Activated T-helper 17 cell treated with anti-CD3 and anti-CD28 coated beads, Interleukin-2, amount 50 U/mL, for 72 hours (primary cell): ENCODE data around the gene RPL18. TPM values are rescaled to one million over a fixed set of nuclear protein-coding genes. Genes with fewer than 3 reads are reported as not detected.
"Not testable (repeated sequence)": the region's sequence is repeated elsewhere in the genome, so short reads cannot be mapped to it uniquely, and the experiment has no call there.

Experiments used
- ATAC-seq: fragments of 150-1000 bp; cut with Tn5 transposase; replicated peaks from 2 replicates; pipeline ENCODE4 v1.10.0; 2021; ENCODE audit warnings: mild to moderate bottlenecking, moderate library complexity
- H3K27ac Mint-ChIP-seq: one replicate; pipeline ENCODE4 v1.8.0; 2022; ENCODE audit warnings: mixed read lengths
- H3K27me3 Mint-ChIP-seq: one replicate; pipeline ENCODE4 v1.8.0; 2022; ENCODE audit warnings: mixed read lengths
- H3K36me3 Mint-ChIP-seq: one replicate; pipeline ENCODE4 v1.8.0; 2022; ENCODE audit warnings: low read depth, mild to moderate bottlenecking, mixed read lengths
- H3K4me1 Mint-ChIP-seq: one replicate; pipeline ENCODE4 v1.8.0; 2022; ENCODE audit warnings: mixed read lengths
- H3K4me3 Mint-ChIP-seq: one replicate; pipeline ENCODE4 v1.8.0; 2022; ENCODE audit warnings: mild to moderate bottlenecking, mixed read lengths
- H3K9me3 Mint-ChIP-seq: one replicate; pipeline ENCODE4 v1.8.0; 2022; ENCODE audit warnings: mixed read lengths
- total RNA-seq, 2 donors: library from RNA; stranded (reverse); gene quantifications; one replicate each; pipeline ENCODE4 v1.2.3, GENCODE V29; 2022

RPL18 gene
- total RNA-seq, 2 donors from 2014 or later = 1,785 to 2,369 TPM

DNA sequence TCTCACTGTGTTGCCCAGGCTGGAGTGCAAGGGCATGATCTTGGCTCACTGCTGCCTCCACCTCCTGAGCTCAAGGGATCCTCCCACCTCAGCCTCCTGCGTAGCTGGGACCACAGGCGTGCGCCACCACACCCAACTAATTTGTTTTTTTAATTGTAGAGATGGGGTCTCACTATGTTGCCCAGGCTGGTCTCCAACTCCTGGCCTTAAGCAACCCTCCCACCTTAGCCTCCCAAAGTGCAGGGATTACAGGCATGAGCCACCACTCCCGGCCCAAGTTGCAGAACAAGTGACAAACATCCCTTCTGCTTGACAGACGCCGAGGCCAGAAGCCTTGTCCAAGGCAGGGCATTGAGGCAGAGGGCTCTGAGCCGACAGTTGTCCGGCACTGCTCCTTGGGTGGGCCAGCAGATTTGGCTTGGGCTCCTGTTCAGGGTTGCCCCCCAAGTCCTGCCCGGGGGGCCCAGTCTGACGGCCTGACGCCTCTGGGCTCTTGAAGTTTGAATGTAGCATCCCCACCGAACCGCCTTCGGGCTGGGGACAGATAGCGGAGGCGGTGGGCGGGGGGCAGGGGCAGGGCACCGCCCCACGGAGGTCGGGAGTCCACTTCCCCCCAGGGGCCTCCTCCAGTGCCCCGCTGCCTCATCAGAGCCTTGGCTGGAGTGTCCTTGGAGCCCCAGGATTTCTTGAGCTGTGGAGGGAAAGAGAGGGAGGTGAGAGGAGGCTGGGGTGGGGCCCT, 18.1 kb downstream of the RPL18 start:
- no peaks in the 10 kb centered on the region for H3K4me1 Mint-ChIP-seq
- H3K4me3 Mint-ChIP-seq = no peak overlapping the region
- no peaks in the 10 kb centered on the region for H3K9me3 Mint-ChIP-seq
- H3K27me3 Mint-ChIP-seq = no peaks in the 10 kb centered on the region
- H3K36me3 Mint-ChIP-seq = peaks cover 12% of the 10 kb centered on the region
- H3K27ac Mint-ChIP-seq = no peak overlapping the region
- no peak for ATAC-seq

DNA sequence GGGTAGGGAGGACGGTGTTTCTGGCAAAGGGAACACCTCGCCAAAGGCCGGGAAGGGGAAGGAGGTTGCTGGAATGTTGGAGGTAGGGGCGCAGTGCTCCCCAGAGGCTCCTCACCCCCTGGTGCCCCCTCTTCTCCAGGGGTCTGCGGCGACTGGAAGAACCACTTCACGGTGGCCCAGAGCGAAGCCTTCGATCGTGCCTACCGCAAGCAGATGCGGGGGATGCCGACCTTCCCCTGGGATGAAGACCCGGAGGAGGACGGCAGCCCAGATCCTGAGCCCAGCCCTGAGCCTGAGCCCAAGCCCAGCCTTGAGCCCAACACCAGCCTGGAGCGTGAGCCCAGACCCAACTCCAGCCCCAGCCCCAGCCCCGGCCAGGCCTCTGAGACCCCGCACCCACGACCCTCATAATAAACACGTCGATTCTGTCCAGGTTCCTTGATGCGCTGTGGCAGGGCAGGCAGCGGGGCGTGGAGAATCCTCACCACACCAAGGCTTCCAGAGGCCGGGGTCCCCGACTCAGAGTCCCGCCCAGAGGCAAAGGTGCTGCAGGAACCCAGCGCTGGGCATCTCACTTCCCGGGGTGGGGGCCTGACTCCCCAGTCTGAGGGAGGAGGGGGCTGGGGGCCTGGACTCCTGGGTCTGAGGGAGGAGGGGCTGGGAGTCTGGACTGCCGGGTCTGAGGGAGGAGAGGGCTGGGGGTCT, 19.8 kb downstream of the RPL18 start:
- no peak overlapping the region for H3K27ac Mint-ChIP-seq

DNA sequence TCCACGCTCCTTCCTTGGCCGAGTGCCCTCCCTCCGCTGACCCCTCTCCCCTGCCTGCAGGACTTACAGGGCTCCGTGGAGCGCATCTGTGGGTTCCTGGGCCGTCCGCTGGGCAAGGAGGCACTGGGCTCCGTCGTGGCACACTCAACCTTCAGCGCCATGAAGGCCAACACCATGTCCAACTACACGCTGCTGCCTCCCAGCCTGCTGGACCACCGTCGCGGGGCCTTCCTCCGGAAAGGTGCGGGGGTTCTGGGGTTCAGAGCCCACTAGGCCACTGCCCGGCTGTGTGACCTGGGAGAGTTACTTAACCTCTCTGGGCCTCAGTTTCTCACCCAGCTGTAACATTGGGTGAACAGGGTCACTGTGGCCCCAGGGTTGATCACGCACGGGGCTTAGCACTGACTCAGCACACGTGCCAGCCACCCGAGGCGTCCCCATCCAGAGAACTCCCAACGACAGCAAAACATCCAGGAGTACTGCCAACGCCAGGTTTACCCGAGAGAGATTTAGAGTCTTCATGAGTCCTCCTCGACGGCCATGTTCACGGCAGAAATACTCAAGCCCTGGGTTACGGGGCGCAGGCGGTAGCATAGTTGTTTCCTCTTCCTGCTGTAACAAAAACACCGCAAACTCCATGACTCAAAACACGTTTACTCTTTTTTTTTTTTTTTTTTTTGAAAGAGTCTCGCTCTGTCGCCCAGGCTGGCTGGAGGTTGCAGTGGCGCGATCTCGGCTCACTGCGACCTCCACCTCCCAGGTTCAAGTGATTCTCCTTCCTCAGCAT, 22.1 kb downstream of the RPL18 start:
- peak; percentile 92 for ATAC-seq
- H3K4me1 Mint-ChIP-seq = peaks cover 6% of the 10 kb centered on the region
- H3K27me3 Mint-ChIP-seq = no peaks in the 10 kb centered on the region
- H3K9me3 Mint-ChIP-seq = no peaks in the 10 kb centered on the region
- peaks cover 24% of the 10 kb centered on the region for H3K36me3 Mint-ChIP-seq
- H3K27ac Mint-ChIP-seq = peak overlapping the region; percentile 80
- peak overlapping the region; percentile 81 for H3K4me3 Mint-ChIP-seq

More for the DNA sequence above, 19.8 kb downstream of the RPL18 start:
- Mint-ChIP-seq H3K9me3 (no peaks in the 10 kb centered on the region), H3K4me1 (peaks cover 5% of the 10 kb centered on the region), H3K36me3 (peaks cover 24% of the 10 kb centered on the region), H3K27me3 (no peaks in the 10 kb centered on the region), H3K4me3 (no peak overlapping the region)
- ATAC-seq = no peak

DNA sequence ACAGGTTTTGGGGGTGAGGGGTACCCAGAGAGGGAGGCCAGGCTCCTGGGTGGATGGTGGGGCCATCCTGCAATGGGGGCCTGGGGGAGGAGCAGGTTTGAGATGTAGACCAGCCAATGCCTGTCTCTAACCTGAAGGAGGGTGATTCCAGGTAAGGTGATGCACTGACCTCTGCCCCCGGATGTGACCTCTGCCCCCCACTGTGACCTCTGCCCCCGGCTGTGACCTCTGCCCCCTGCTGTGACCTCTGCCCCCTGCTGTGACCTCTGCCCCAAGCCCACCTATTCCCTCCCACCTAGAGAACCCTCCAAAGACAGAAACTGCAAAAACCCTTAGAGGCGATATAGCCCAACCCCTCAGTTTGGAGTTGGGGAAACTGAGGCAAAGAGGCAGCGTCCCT, 22.7 kb downstream of the RPL18 start:
- Mint-ChIP-seq H3K27ac (peak overlapping the region; percentile 80), H3K4me1 (peaks cover 10% of the 10 kb centered on the region), H3K4me3 (peak overlapping the region; percentile 81), H3K27me3 (no peaks in the 10 kb centered on the region), H3K36me3 (peaks cover 24% of the 10 kb centered on the region), H3K9me3 (no peaks in the 10 kb centered on the region)
- no peak for ATAC-seq

DNA sequence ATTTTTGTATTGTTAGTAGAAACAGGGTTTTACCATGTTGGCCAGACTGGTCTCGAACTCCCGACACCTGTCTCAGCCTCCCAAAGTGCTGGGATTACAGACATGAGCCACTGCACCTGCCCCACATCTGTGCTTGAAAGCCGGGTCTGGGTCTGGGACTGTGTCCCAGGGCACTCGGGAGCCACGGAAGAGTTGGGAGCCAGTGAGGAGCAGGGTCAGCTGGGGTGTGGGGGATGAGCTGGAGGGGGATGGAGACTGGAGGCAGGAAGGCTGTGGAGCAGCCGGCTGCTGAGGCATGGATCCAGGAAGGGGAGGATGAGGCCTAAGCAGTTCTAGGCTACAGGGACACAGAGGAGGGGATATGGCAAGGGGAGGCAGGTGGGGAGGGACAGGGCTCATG, 23.1 kb downstream of the RPL18 start:
- no peaks in the 10 kb centered on the region for H3K27me3 Mint-ChIP-seq
- ATAC-seq = no peak
- peaks cover 24% of the 10 kb centered on the region for H3K36me3 Mint-ChIP-seq
- H3K27ac Mint-ChIP-seq = peak overlapping the region; percentile 80
- H3K9me3 Mint-ChIP-seq = no peaks in the 10 kb centered on the region
- peaks cover 10% of the 10 kb centered on the region for H3K4me1 Mint-ChIP-seq
- peak overlapping the region; percentile 81 for H3K4me3 Mint-ChIP-seq

DNA sequence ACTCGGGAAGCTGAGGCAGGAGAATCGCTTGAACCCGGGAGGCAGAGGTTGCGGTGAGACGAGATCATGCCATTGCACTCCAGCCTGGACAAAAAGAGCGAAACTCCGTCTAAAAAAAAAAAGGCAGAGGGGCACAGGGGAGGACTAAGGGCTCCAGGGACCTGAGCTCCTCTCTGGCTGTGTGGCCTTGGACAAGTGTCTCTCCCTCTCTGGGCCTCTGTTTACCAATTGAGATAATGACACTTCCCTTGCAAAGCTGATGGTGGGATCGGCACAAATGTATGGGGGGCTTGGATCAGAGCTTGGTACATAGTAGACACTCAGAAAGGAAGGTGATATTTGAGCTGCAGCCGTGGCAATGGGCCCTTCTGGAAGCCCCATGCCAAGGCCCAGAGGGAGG, 23.8 kb downstream of the RPL18 start:
- no peaks in the 10 kb centered on the region for H3K27me3 Mint-ChIP-seq
- H3K9me3 Mint-ChIP-seq = no peaks in the 10 kb centered on the region
- no peak for ATAC-seq
- H3K4me1 Mint-ChIP-seq = peaks cover 10% of the 10 kb centered on the region
- peaks cover 24% of the 10 kb centered on the region for H3K36me3 Mint-ChIP-seq
- peak overlapping the region; percentile 72 for H3K27ac Mint-ChIP-seq
- H3K4me3 Mint-ChIP-seq = peak overlapping the region; percentile 81

DNA sequence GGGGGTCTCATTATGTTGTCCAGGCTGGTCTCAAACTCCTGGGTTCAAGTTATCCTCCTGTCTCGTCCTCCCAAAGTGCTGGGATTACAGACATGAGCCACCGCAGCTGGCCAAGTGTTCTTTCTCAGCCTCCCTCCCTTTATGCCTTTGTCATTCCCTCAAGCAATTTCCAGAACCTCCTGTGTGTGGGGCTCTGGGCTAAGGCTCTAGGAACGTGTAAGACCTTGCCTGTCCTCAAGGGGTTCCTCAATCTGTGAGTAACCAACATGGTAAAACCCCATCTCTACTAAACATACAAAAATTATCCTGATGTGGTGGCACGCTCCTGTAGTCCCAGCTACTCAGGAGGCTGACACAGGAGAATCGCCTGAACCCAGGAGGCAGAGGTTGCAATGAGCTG, 28.0 kb downstream of the RPL18 start:
- Mint-ChIP-seq H3K36me3 (peaks cover 38% of the 10 kb centered on the region), H3K27me3 (no peaks in the 10 kb centered on the region), H3K4me1 (peaks cover 20% of the 10 kb centered on the region), H3K4me3 (no peak overlapping the region), H3K27ac (no peak overlapping the region), H3K9me3 (no peaks in the 10 kb centered on the region)
- no peak for ATAC-seq

DNA sequence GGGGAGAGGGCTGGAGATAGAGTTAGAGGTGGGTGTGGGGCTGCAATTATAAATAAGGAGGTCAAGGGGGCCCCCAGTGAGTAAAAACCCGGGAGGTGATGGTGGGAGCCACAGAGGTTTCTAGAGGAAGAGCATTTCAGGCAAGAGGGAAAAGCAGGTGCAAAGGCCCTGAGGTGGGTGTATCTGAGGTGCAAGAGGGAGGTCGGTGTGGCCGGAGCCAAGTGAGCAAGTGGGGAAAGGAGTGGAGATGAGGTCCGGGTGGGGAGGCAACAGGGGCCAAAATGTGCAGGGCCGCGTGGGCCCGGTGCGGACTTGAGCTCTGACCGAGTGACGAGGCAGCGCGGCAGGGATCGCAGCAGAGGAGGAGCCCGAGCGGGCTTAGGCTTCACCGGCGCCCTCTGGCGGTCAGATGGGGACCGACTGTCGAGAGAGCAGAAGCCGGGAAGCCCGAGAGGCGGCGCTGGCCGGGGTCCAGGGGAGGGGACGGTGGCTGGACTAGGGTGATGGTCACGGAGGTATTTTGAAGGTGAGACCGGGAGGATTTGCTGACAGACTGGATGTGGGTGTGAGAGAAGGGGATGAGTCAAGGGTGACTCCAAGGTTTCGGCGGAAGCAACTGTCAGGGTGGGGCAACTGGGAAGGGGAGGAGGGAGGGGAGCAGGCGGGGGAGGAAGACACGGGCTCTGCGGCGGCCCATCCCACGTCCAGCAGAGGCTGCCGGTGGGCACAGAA, 30.1 kb downstream of the RPL18 start:
- H3K4me1 Mint-ChIP-seq = peaks cover 20% of the 10 kb centered on the region

DNA sequence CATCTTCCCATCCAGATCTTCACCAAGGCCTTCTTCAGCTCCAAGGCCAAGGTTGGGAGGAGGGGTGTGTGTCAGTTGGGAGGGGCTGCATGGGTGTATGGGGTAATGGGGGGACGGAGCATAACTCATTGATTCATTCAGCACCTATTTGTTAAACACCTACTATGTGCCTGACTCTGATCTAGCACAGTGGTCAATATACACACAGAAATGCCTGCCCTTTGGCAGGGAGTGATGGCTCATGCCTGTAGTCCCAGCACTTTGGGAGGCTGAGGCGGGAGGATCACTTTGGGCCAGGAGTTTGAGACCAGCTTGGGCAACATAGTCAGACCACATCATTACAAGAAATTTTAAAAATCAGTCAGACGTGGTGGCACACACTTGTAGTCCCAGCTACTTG, 31.6 kb downstream of the RPL18 start:
- Mint-ChIP-seq H3K4me3 (no peak overlapping the region), H3K9me3 (no peaks in the 10 kb centered on the region), H3K36me3 (peaks cover 33% of the 10 kb centered on the region), H3K4me1 (peaks cover 20% of the 10 kb centered on the region), H3K27ac (no peak overlapping the region), H3K27me3 (no peaks in the 10 kb centered on the region)
- no peak for ATAC-seq

More for the DNA sequence above, 30.1 kb downstream of the RPL18 start:
- Mint-ChIP-seq H3K9me3 (no peaks in the 10 kb centered on the region), H3K4me3 (peak overlapping the region; percentile 80), H3K27ac (peak overlapping the region; percentile 32), H3K36me3 (peaks cover 31% of the 10 kb centered on the region), H3K27me3 (no peaks in the 10 kb centered on the region)
- ATAC-seq = peak; percentile 88

DNA sequence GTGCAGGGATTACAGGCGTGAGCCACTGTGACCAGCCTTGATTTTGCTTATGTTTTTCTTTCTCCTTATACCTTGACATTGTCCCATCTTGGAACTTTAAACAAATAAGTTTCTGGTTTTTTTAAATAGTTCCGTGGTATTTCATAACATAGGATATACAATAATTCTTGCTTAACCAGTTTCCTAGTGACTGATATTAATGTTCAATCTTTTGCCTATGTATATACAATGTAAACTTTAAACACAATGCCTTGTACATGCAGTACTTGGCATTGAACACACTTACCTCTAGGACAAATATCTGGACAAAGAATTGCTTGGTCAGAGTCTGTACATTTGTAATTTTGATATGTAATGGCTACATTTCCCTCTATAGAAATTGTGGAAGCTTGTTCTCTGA, 36.8 kb downstream of the RPL18 start:
- Mint-ChIP-seq H3K27ac (no peak overlapping the region), H3K27me3 (no peaks in the 10 kb centered on the region)

DNA sequence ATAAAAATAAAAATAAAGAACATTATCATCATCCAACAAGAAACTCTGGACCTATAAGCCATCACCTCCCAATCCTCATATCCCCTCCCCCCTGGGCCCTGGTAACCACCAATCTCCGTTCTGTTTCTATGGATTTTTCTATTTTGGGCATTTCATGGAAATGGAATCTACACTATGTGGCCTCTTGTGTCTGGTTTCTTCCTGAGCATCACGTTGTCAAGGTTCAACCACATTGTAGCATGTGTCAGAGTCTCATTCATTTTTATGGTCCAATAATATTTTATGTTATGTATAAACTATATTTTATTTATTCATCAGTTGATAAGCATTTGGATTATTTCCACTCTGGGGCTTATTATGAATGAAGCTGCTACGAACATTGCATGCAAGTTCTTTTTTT, 40.1 kb downstream of the RPL18 start:
- H3K4me1 Mint-ChIP-seq = no peaks in the 10 kb centered on the region
- H3K9me3 Mint-ChIP-seq = no peaks in the 10 kb centered on the region
- peaks cover 6% of the 10 kb centered on the region for H3K36me3 Mint-ChIP-seq
- H3K27ac Mint-ChIP-seq = no peak overlapping the region
- no peak for ATAC-seq
- no peak overlapping the region for H3K4me3 Mint-ChIP-seq
- no peaks in the 10 kb centered on the region for H3K27me3 Mint-ChIP-seq

More for the DNA sequence above, 36.8 kb downstream of the RPL18 start:
- no peak overlapping the region for H3K4me3 Mint-ChIP-seq
- H3K4me1 Mint-ChIP-seq = peaks cover 6% of the 10 kb centered on the region
- no peak for ATAC-seq
- peaks cover 21% of the 10 kb centered on the region for H3K36me3 Mint-ChIP-seq
- no peaks in the 10 kb centered on the region for H3K9me3 Mint-ChIP-seq

DNA sequence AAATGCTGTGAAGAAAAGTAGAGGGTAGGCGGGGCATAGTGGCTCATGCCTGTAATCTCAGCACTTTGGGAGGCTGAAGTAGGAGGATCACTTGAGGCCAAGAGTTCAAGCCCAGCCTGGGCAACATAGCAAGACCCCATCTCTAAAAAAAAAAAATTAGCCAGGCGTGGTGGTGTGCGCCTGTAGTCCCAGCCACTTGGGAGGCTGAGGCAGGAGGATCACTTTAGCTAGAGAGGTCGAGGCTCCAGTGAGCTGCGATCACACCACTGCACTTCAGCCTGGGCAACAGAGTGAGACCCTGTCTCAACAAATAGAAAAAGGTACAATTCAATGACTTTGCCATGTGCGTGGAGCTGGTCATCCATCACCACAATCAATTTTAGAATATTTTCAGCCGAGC, 41.1 kb downstream of the RPL18 start:
- not testable (repeated sequence) for H3K27ac Mint-ChIP-seq, H3K36me3 Mint-ChIP-seq, H3K27me3 Mint-ChIP-seq, ATAC-seq, H3K4me1 Mint-ChIP-seq, H3K9me3 Mint-ChIP-seq, H3K4me3 Mint-ChIP-seq

DNA sequence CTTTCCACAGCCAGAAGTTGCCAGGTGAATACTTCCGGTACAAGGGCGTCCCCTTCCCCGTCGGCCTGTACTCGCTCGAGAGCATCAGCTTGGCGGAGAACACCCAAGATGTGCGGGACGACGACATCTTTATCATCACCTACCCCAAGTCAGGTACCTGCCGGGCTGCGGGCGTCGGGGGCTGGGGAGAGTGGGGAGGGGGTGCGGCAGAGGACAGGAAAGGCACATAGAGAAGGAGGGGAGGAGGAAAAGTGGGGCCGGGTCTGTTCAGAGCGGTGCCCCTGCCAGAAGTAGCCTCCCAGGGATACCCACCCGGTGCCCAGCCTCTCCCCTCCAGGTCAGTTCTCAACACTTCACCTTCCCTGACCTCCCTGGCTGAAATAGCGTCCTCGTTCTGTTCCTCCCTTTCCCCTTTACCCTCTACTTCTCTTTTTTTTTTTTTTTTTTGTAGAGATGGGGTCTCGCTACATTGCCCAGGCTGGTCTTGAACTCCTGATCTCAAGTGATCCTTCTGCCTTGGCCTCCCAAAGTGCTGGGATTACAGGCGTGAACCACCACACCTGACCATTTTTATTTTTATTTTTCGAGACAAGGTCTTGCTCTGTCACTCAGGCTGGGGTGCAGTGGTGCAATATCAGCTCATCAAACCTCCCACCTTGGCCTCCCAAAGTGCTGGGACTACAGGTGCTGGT, 42.9 kb downstream of the RPL18 start:
- H3K4me1 Mint-ChIP-seq = no peaks in the 10 kb centered on the region
- ATAC-seq = no peak
- no peaks in the 10 kb centered on the region for H3K36me3 Mint-ChIP-seq
- no peaks in the 10 kb centered on the region for H3K27me3 Mint-ChIP-seq
- no peaks in the 10 kb centered on the region for H3K9me3 Mint-ChIP-seq
- no peak overlapping the region for H3K4me3 Mint-ChIP-seq
- H3K27ac Mint-ChIP-seq = no peak overlapping the region

DNA sequence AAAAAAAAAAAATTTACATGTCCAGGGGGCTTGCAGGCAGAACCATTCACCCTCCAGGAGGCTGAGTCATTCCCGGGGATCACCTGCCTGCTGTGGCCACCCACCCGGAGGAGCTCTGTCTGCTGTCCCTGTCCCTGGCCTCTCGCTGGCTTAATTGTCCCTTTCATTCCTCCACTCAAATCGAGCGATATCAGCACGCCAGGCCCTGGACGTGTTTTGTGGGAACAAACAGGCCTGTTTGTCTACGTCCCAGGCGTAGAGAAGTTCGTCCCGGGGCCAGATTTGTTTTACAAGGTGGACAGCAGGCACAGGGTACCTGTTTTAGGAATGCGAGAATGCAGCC, 45.8 kb downstream of the RPL18 start:
- Mint-ChIP-seq H3K27me3 (no peaks in the 10 kb centered on the region), H3K36me3 (no peaks in the 10 kb centered on the region), H3K9me3 (no peaks in the 10 kb centered on the region), H3K4me3 (no peak overlapping the region), H3K27ac (no peak overlapping the region), H3K4me1 (no peaks in the 10 kb centered on the region)
- ATAC-seq = no peak
